ENCODE data around the gene BTLA.
"Not testable (repeated sequence)": the region's sequence is repeated elsewhere in the genome, so short reads cannot be mapped to it uniquely, and the experiment has no call there.

GRCh38 chr3:112518970-112519369 lies 19.7 kb upstream of the BTLA start:
- TF ChIP-seq CTCF, EZH2phosphoT487, EZH2 (IDR thresholded peaks at IDR 0.05): not testable (repeated sequence)
